Measurements from ENCODE around the gene NAA80.

DNA sequence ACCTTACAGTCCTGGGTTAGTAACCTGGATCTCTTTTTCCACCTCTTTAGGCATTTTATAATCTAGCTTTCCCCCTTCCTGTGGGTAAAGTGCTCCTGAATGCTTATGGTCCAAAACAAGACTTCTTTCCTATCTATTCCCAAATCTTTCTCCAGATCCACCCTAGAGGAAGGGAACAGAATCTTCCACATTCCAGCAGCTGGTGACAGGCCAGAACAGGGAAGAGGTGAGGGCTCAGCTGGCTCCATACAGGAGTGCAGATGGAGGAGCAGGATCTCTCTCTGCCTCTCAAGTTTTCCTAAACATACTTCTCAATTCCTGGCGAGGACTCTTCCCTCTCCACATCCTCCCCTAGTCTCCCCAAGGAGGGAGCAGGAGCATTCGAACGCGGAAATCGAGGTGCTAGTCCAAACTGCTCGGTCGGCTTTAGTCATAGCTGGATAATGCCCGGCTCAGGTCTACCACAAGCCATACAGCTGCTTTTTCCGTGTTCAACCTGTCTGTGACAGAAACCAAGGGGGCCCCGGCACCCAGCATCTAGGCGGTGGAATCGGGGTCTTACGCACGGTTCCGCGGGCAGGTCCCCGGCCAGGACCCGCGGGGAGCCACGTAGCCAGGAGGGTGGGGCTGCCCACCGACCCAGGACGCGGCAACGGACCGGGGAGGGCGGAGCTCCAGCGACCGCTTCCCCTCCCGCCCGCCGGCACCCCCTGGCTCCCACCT is 37.4 kb upstream of the NAA80 start:
- TF ChIP-seq, protein P1, sequence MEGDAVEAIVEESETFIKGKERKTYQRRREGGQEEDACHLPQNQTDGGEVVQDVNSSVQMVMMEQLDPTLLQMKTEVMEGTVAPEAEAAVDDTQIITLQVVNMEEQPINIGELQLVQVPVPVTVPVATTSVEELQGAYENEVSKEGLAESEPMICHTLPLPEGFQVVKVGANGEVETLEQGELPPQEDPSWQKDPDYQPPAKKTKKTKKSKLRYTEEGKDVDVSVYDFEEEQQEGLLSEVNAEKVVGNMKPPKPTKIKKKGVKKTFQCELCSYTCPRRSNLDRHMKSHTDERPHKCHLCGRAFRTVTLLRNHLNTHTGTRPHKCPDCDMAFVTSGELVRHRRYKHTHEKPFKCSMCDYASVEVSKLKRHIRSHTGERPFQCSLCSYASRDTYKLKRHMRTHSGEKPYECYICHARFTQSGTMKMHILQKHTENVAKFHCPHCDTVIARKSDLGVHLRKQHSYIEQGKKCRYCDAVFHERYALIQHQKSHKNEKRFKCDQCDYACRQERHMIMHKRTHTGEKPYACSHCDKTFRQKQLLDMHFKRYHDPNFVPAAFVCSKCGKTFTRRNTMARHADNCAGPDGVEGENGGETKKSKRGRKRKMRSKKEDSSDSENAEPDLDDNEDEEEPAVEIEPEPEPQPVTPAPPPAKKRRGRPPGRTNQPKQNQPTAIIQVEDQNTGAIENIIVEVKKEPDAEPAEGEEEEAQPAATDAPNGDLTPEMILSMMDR (IDR thresholded peaks at IDR 0.05; ENCODE audit: low read depth, low read length), result no peak
- no peak for TF ChIP-seq EZH2phosphoT487 (IDR thresholded peaks at IDR 0.05; ENCODE audit: low read depth)

All from OCI-LY3 (cell line).